ENCODE results near the gene SFRP5.

SFRP5 gene

GRCh38 chr10:97765201-97765600 lies 6.6 kb downstream of the SFRP5 start:
- DNase-seq (ENCODE audit: low read depth): no peak

- DNase-seq (ENCODE audit: low read depth): no peak
Measured at GRCh38 chr10:97764519-97764931, 7.3 kb downstream of the SFRP5 start.

GRCh38 chr10:97763947-97764346 lies 7.9 kb downstream of the SFRP5 start:
- DNase-seq (ENCODE audit: low read depth): no peak

- no peak for DNase-seq (ENCODE audit: low read depth)
Measured at GRCh38 chr10:97763411-97763810, 8.4 kb downstream of the SFRP5 start.

GRCh38 chr10:97762816-97763215 lies 9.0 kb downstream of the SFRP5 start:
- DNase-seq (ENCODE audit: low read depth): no peak

GRCh38 chr10:97762056-97762455 lies 9.7 kb downstream of the SFRP5 start:
- DNase-seq (ENCODE audit: low read depth): no peak

GRCh38 chr10:97761331-97761865 lies 10.4 kb downstream of the SFRP5 start:
- no peak for DNase-seq (ENCODE audit: low read depth)

GRCh38 chr10:97760461-97761257 lies 11.1 kb downstream of the SFRP5 start:
- DNase-seq (ENCODE audit: low read depth): no peak

- no peak for DNase-seq (ENCODE audit: low read depth)
Measured at GRCh38 chr10:97759946-97760345, 11.9 kb downstream of the SFRP5 start.

GRCh38 chr10:97759158-97759887 lies 12.5 kb downstream of the SFRP5 start:
- DNase-seq (ENCODE audit: low read depth): peak; percentile 35

- no peak for DNase-seq (ENCODE audit: low read depth)
Measured at GRCh38 chr10:97757471-97757870, 14.3 kb downstream of the SFRP5 start.

- no peak for DNase-seq (ENCODE audit: low read depth)
Measured at GRCh38 chr10:97755718-97756117, 16.1 kb downstream of the SFRP5 start.

GRCh38 chr10:97754726-97755125 lies 17.1 kb downstream of the SFRP5 start:
- DNase-seq (ENCODE audit: low read depth): no peak

GRCh38 chr10:97752956-97753355 lies 18.8 kb downstream of the SFRP5 start:
- no peak for DNase-seq (ENCODE audit: low read depth)

GRCh38 chr10:97748116-97748515 lies 23.7 kb downstream of the SFRP5 start:
- no peak for DNase-seq (ENCODE audit: low read depth)

GRCh38 chr10:97747573-97747972 lies 24.2 kb downstream of the SFRP5 start:
- DNase-seq (ENCODE audit: low read depth): no peak

GRCh38 chr10:97744405-97745035 lies 27.3 kb downstream of the SFRP5 start:
- no peak for DNase-seq (ENCODE audit: low read depth)

GRCh38 chr10:97743169-97743943 lies 28.4 kb downstream of the SFRP5 start:
- no peak for DNase-seq (ENCODE audit: low read depth)

- DNase-seq (ENCODE audit: low read depth): no peak
Measured at GRCh38 chr10:97740613-97741012, 31.2 kb downstream of the SFRP5 start.

GRCh38 chr10:97738616-97739015 lies 33.2 kb downstream of the SFRP5 start:
- no peak for DNase-seq (ENCODE audit: low read depth)

- no peak for DNase-seq (ENCODE audit: low read depth)
Measured at GRCh38 chr10:97737770-97738265, 34.0 kb downstream of the SFRP5 start.
